ENCODE results near the gene FDXACB1. TPM values are rescaled to one million over a fixed set of nuclear protein-coding genes. Genes with fewer than 3 reads are reported as not detected.
A peak's percentile ranks its signal among the peaks of the same experiment; 100 is the strongest.

FDXACB1 gene
- total and polyA plus RNA-seq, 9 of the 15 experiments (the other 6 are each of a cell fraction or from before 2014, with no cell fraction given): 3.2 to 7.5 (median 5.3) TPM

DNA sequence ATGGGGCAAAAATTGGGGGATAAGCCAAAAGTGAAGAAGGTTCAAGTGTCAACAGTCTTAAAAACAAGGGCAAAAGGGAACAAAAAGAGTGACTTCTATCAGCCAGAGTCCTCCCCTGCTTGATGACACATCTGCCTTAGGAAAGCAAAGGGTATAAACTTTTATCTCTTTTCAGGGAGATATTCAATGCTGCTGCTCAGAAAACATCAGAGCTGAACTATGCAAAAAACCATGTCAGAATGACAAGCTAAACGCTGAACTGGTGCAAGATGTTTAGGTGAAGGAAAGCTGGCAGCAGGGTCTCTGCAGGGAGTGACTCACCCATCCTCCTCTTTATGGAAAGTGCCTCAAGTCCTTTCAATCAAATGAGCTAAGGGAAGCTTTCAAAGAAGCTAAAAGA lies 32.3 kb downstream of the FDXACB1 start:
- BruUV-seq (replicated peaks): no TSS peak
- H4K20me1 ChIP-seq (replicated peaks; ENCODE audit: control insufficient read depth, insufficient read depth, low read length): no peaks in the 10 kb centered on the region
- H3K4me2 ChIP-seq (ENCODE audit: insufficient read depth, low read length): no peak overlapping the region
- ATAC-seq: no peak
- H3K27ac ChIP-seq (ENCODE audit: extremely low read depth, low read depth, low read length): no peak overlapping the region
- CTCF ChIA-PET (ENCODE audit: low intra/inter-chr PET ratio): no interaction called here
- H3K9ac ChIP-seq (ENCODE audit: insufficient read depth in 1 of 2, low read depth in 2 of 2, low read length in 2 of 2): no peak overlapping the region
- H3K36me3 ChIP-seq (ENCODE audit: control insufficient read depth, insufficient read depth, low read length): peaks cover 46% of the 10 kb centered on the region
- TF ChIP-seq JUND (IDR thresholded peaks at IDR 0.05; ENCODE audit: borderline replicate concordance, low read depth, low read length) (no peak), JUND (tag; IDR thresholded peaks at IDR 0.05; ENCODE audit: borderline replicate concordance, low read depth, low read length) (0 out of 3 replicates have a peak, but pooled peaks have one; percentile 16), SREBF2 (CRISPR knock-in tag; IDR thresholded peaks at IDR 0.05) (no peak), ATF3 (IDR thresholded peaks at IDR 0.05) (0 out of 2 replicates have a peak, but pooled peaks have one; percentile 31), ATF3 (CRISPR knock-in tag; conservative IDR thresholded peaks at IDR 0.05) (no peak)
- TF ChIP-seq, protein P1, sequence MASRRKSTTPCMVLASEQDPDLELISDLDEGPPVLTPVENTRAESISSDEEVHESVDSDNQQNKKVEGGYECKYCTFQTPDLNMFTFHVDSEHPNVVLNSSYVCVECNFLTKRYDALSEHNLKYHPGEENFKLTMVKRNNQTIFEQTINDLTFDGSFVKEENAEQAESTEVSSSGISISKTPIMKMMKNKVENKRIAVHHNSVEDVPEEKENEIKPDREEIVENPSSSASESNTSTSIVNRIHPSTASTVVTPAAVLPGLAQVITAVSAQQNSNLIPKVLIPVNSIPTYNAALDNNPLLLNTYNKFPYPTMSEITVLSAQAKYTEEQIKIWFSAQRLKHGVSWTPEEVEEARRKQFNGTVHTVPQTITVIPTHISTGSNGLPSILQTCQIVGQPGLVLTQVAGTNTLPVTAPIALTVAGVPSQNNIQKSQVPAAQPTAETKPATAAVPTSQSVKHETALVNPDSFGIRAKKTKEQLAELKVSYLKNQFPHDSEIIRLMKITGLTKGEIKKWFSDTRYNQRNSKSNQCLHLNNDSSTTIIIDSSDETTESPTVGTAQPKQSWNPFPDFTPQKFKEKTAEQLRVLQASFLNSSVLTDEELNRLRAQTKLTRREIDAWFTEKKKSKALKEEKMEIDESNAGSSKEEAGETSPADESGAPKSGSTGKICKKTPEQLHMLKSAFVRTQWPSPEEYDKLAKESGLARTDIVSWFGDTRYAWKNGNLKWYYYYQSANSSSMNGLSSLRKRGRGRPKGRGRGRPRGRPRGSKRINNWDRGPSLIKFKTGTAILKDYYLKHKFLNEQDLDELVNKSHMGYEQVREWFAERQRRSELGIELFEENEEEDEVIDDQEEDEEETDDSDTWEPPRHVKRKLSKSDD (conservative IDR thresholded peaks at IDR 0.05; ENCODE audit: low read length): no peak
- H3K9me3 ChIP-seq (replicated peaks; ENCODE audit: control insufficient read depth, insufficient read depth, low read depth, low read length): no peaks in the 10 kb centered on the region
- H3K79me2 ChIP-seq (ENCODE audit: control insufficient read depth, insufficient read depth, low read length): no peaks in the 10 kb centered on the region
- intact Hi-C loops (cut with micrococcal nuclease): no loop called here
- in situ Hi-C loops (cut with MboI): loop anchor here (10.0 kb wide), 1 partner anchor 392 kb away; no protein-coding TSS in a partner anchor
- FAIRE-seq: no peak
- no peaks in the 10 kb centered on the region for H3K27me3 ChIP-seq (ENCODE audit: control insufficient read depth in 2 of 2, insufficient read depth in 2 of 2, low read length in 2 of 2)
- no peaks in the 10 kb centered on the region for H3K4me1 ChIP-seq (replicated peaks in 1 of 2; ENCODE audit: control insufficient read depth in 2 of 2, insufficient read depth in 2 of 2, low read length in 2 of 2)
- POLR2A ChIA-PET: interaction anchor here (0.6 to 1.8 kb wide), 3 partner anchors 11 to 49 kb away, joined by 3 to 4 read pairs (median 4); partner anchors contain the start of gene ALG9
- 9% methylated on average over 1 of the region's 1 CpG for WGBS (ENCODE audit: insufficient coverage, low coverage, missing lambda C conversion rate)
- DNase-seq (ENCODE audit: extremely low read depth in 1 of 4, low spot score in 3 of 4): no peak
- H3K4me3 ChIP-seq: no peak overlapping the region
- no peak overlapping the region for H2AFZ ChIP-seq (ENCODE audit: low read depth, low read length)
- no peaks in the 10 kb centered on the region for H3K9me1 ChIP-seq (ENCODE audit: control insufficient read depth, insufficient read depth, low read length)

Data from K562 (cell line).